ENCODE data around the gene MAPK9.

DNA sequence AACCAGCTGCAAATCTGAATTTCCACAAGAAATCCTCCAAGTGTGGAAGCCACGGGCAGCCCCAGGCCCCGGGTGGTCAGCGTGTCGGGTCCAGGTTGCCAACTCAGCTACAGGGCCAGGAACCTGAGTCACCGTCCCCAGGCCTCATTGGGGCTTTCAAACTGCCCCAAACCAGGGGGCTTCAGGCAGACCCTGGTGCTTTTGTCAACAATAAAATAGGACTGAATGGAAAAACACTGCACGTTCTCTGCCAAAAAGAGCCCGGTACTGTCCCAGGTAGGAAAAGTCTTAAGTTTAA is 37.2 kb upstream of the MAPK9 start:
- TF ChIP-seq, protein P1, sequence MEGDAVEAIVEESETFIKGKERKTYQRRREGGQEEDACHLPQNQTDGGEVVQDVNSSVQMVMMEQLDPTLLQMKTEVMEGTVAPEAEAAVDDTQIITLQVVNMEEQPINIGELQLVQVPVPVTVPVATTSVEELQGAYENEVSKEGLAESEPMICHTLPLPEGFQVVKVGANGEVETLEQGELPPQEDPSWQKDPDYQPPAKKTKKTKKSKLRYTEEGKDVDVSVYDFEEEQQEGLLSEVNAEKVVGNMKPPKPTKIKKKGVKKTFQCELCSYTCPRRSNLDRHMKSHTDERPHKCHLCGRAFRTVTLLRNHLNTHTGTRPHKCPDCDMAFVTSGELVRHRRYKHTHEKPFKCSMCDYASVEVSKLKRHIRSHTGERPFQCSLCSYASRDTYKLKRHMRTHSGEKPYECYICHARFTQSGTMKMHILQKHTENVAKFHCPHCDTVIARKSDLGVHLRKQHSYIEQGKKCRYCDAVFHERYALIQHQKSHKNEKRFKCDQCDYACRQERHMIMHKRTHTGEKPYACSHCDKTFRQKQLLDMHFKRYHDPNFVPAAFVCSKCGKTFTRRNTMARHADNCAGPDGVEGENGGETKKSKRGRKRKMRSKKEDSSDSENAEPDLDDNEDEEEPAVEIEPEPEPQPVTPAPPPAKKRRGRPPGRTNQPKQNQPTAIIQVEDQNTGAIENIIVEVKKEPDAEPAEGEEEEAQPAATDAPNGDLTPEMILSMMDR (IDR thresholded peaks at IDR 0.05), result no peak
- TF ChIP-seq POLR2AphosphoS5 (IDR thresholded peaks at IDR 0.05), result no peak

All from transverse colon (tissue), 4 donors.